HepG2 (cell line): ENCODE results near the gene GPR179. TPM values are rescaled to one million over a fixed set of nuclear protein-coding genes. Genes with fewer than 3 reads are reported as not detected.

Experiments
- ATAC-seq: fragments of 200-7000 bp; cut with Tn5 transposase; 3 replicates; pipeline ENCODE4 v1.9.1; 2020; ENCODE audit warnings: mild to moderate bottlenecking, moderate library complexity
- BruUV-seq: library from RNA; stranded (reverse); fragments of 400-500 nt; replicated peaks from 2 replicates; lab custom pipeline; 2021; lab: Mats Ljungman, UMichigan
- CTCF ChIA-PET: fragments of 300-600 bp; formaldehyde crosslinking; extraction: SDS; loops from one replicate; lab custom pipeline; 2021; ENCODE audit warnings: low total read pairs, inconsistent platforms, low intra/inter-chr PET ratio; lab: Yijun Ruan, JAX
- POLR2A ChIA-PET: fragments of 350-600 bp; sonication (Branson Sonifier 250); formaldehyde crosslinking; loops from one replicate; lab custom pipeline; 2020; ENCODE audit warnings: antibody characterized with exemption, inconsistent platforms; lab: Yijun Ruan, JAX
- DNase-seq: peaks from one replicate; pipeline ENCODE4 v3.0.0-alpha.2; 2015; ENCODE audit warnings: low spot score
- FAIRE-seq: peaks from 3 replicates; lab custom pipeline; 2011; peaks lifted over from hg19 to GRCh38; lab: Jason Lieb, UNC
- H2AFZ ChIP-seq: one replicate; pipeline ENCODE4 v1.6.1; 2011; ENCODE audit warnings: low read length, inconsistent platforms
- H3K27ac ChIP-seq: fragments of 300-600 bp; 3 replicates; pipeline ENCODE4 v1.8.0; 2011; ENCODE audit warnings: mixed run types, mild to moderate bottlenecking, mixed read lengths, low read length, inconsistent platforms; ENCODE audit not compliant: insufficient read depth; ENCODE audit errors: extremely low read length
- H3K27me3 ChIP-seq, 2 experiments: fragments of 200-600 bp in 1 of 2; 2 replicates in 1 of 2; 3 replicates in 1 of 2; pipeline versions ENCODE4 v1.6.0 to v1.8.0; 2011; ENCODE audit warnings: low read length in 2 of 2, mild to moderate bottlenecking in 2 of 2, moderate library complexity in 2 of 2, inconsistent platforms in 1 of 2; ENCODE audit not compliant: insufficient read depth in 2 of 2, control insufficient read depth in 1 of 2
- H3K36me3 ChIP-seq, 2 experiments: fragments of 200-600 bp in 1 of 2; replicated peaks in 1 of 2; 2 replicates in 1 of 2; 3 replicates in 1 of 2; pipeline versions ENCODE4 v1.5.1 to v1.8.0; 2011; ENCODE audit warnings: low read length in 2 of 2, inconsistent platforms in 1 of 2; ENCODE audit not compliant: insufficient read depth in 2 of 2, control insufficient read depth in 1 of 2
- H3K4me1 ChIP-seq: 2 replicates; pipeline ENCODE4 v1.5.1; 2012; ENCODE audit warnings: low read length, inconsistent platforms; ENCODE audit not compliant: insufficient read depth
- H3K4me2 ChIP-seq: 2 replicates; pipeline ENCODE4 v1.6.0; 2011; ENCODE audit warnings: low read depth, low read length, inconsistent platforms
- H3K4me3 ChIP-seq, 3 experiments: fragments of 200-600 bp in 1 of 3; sonication (generic), shearing (Covaris generic) in 1 of 3; replicated peaks in 1 of 3; 2 replicates each; pipeline ENCODE4 v1.5.1; 2011 to 2016; ENCODE audit warnings: low read length in 3 of 3, inconsistent platforms in 2 of 3, low read depth in 2 of 3, mild to moderate bottlenecking in 2 of 3, control low read depth in 1 of 3, mixed read lengths in 1 of 3; ENCODE audit not compliant: insufficient read depth in 1 of 3
- H3K79me2 ChIP-seq: one replicate; pipeline ENCODE4 v1.6.1; 2011; ENCODE audit warnings: low read length, inconsistent platforms; ENCODE audit not compliant: insufficient read depth
- H3K9ac ChIP-seq: 2 replicates; pipeline ENCODE4 v1.6.0; 2011; ENCODE audit warnings: mild to moderate bottlenecking, low read depth, low read length, inconsistent platforms; ENCODE audit not compliant: insufficient read depth
- H3K9me3 ChIP-seq: 2 replicates; pipeline ENCODE4 v1.5.1; 2012; ENCODE audit warnings: mild to moderate bottlenecking, low read length
- H4K20me1 ChIP-seq: 2 replicates; pipeline ENCODE4 v1.6.0; 2011; ENCODE audit warnings: inconsistent platforms, mild to moderate bottlenecking, low read length, moderate library complexity; ENCODE audit not compliant: insufficient read depth
- CBX2 ChIP-seq, 2 experiments: fragments of 200-600 bp in 1 of 2; sonication (generic); formaldehyde crosslinking in 1 of 2; IDR thresholded peaks; 2 replicates each; pipeline versions ENCODE4 v1.7.0 to v1.8.1; 2018 to 2022; ENCODE audit warnings: low read depth in 2 of 2, low read length in 1 of 2, mild to moderate bottlenecking in 1 of 2, missing genetic modification reagents in 1 of 2
- DR1 ChIP-seq: sonication (generic); formaldehyde crosslinking; IDR thresholded peaks from 2 replicates; pipeline ENCODE4 v1.8.0; 2021; ENCODE audit warnings: mild to moderate bottlenecking, missing genetic modification reagents, inconsistent platforms
- FOXC1 ChIP-seq: sonication (generic); formaldehyde crosslinking; IDR thresholded peaks from 2 replicates; pipeline ENCODE4 v1.8.0; 2022; ENCODE audit warnings: mild to moderate bottlenecking, missing genetic modification reagents, borderline replicate concordance
- KAT2B ChIP-seq: fragments of 150-350 bp; IDR thresholded peaks from 2 replicates; pipeline ENCODE4 v1.6.1; 2014; ENCODE audit warnings: low read depth, low read length, borderline replicate concordance
- REPIN1 ChIP-seq: sonication (generic); formaldehyde crosslinking; IDR thresholded peaks from 2 replicates; pipeline ENCODE4 v1.8.0; 2022; ENCODE audit warnings: missing genetic modification reagents, low read depth, mild to moderate bottlenecking, borderline replicate concordance
- SATB2 ChIP-seq: sonication (generic); formaldehyde crosslinking; IDR thresholded peaks from 2 replicates; pipeline ENCODE4 v1.5.0; 2020; ENCODE audit warnings: missing genetic modification reagents
- STAT5B ChIP-seq: sonication (generic); formaldehyde crosslinking; IDR thresholded peaks from 2 replicates; pipeline ENCODE4 v1.4.0; 2020; ENCODE audit warnings: missing genetic modification reagents
- YEATS4 ChIP-seq: sonication (generic); formaldehyde crosslinking; IDR thresholded peaks from 2 replicates; pipeline ENCODE4 v1.4.0; 2020; ENCODE audit warnings: missing genetic modification reagents, borderline replicate concordance
- ZNF570 ChIP-seq: sonication (generic); formaldehyde crosslinking; IDR thresholded peaks from 2 replicates; pipeline ENCODE4 v1.4.0; 2020; ENCODE audit warnings: mild to moderate bottlenecking, missing genetic modification reagents, borderline replicate concordance
- ZNF75D ChIP-seq: sonication (generic); formaldehyde crosslinking; IDR thresholded peaks from 2 replicates; pipeline ENCODE4 v1.8.1; 2023; ENCODE audit warnings: missing genetic modification reagents, mild to moderate bottlenecking, borderline replicate concordance
- ZNF777 ChIP-seq: sonication (generic); formaldehyde crosslinking; IDR thresholded peaks from 2 replicates; pipeline ENCODE4 v1.4.0; 2020; ENCODE audit warnings: missing genetic modification reagents
- WGBS: methylation state at CpG from one replicate; pipeline ENCODE4 v1.1.6; 2017; ENCODE audit warnings: low lambda C conversion rate; 5-methylcytosine and 5-hydroxymethylcytosine counted together
- in situ Hi-C: cut with HindIII; loops from 2 replicates; pipeline ENCODE4 v1.10.0; 2017; ENCODE audit warnings: low pct_unique_long_range_greater_than_20kb; ENCODE audit not compliant: extremely low pct_ligation_motif_present
- intact Hi-C: fragments of 100-400 bp; cut with micrococcal nuclease; formaldehyde crosslinking; loops from one replicate; pipeline ENCODE4 v1.10.0; 2022; ENCODE audit not compliant: unreplicated experiment
- polyA plus RNA-seq, 8 experiments: library from polyadenylated mRNA; depleted of rRNA in 3 of 8; stranded (reverse) in 7 of 8; unstranded in 1 of 8; fragments of >200 nt; fragmentation: Illumina TruSeq in 4 of 8; extraction: Trizol in 4 of 8; gene quantifications; 2 replicates each; pipeline versions ENCODE4 v1.2.1 to v1.2.3, GENCODE V29; 2011 to 2016; ENCODE audit warnings: low read depth in 4 of 8, missing spikeins in 1 of 8, mixed read lengths in 1 of 8; ENCODE audit not compliant: insufficient read depth in 1 of 8
- total RNA-seq, 5 experiments: library from RNA; depleted of rRNA; stranded (reverse); fragments of >200 nt; fragmentation: Illumina TruSeq; extraction: Trizol; gene quantifications; 2 replicates each; pipeline ENCODE4 v1.2.3, GENCODE V29; 2016; ENCODE audit warnings: low read depth in 1 of 5
- TF ChIP-seq, protein P1 (sequence below), 2 experiments: IDR thresholded peaks; 2 replicates each; pipeline ENCODE4 v1.6.1; 2011 to 2012; ENCODE audit warnings: low read length in 2 of 2, borderline replicate concordance in 1 of 2, low read depth in 1 of 2, mild to moderate bottlenecking in 1 of 2, moderate library complexity in 1 of 2

The GPR179 gene
- total and polyA plus RNA-seq, 2 of the 13 experiments (the other 11 are each of a cell fraction or from before 2014, with no cell fraction given), result 0.03 TPM; not detected in 1

DNA sequence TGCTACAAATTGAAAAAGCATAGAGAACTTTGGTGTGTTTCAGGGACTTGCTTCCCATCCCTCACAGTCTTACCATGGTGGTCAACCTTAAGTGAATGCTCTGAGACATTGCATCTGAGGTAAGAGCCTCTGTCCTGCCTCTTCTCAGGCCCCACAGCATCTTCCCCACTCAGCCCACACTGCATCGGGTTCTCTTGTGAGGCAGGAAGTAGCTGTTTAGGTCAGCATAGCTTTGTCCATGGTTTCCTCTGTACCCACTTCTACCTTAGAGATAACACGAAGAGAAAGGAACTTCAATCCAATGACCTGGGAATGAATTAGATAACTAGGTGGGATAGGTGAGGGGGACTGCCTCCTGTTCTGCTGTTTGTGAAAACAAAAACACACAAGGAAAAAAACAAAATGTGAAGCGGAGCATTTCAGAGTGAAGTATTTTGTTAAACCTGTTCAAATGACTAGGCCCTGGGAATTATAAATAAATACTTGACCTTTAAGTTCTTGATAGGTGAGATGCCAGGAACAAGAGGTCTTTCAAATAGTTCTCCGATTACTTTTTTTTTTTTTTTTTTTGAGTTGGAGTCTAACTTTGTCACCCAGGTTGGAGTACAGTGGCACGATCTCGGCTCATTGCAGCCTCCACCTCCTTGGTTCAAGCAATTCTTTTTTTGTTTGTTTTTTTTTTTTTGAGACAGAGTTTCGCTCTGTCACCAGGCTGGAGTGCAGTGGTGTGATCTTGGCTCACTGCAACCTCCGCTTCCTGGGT is 25.5 kb upstream of the GPR179 start:
- peaks cover 35 to 82% of the 10 kb centered on the region in 2 experiments for H3K36me3 ChIP-seq
- TF ChIP-seq CBX2 (IDR thresholded peaks at IDR 0.05; ENCODE audit: low read depth, low read length) (no peak), CBX2 (CRISPR knock-in tag; IDR thresholded peaks at IDR 0.05; ENCODE audit: low read depth) (no peak), YEATS4 (CRISPR knock-in tag) (no peak), DR1 (CRISPR knock-in tag) (no peak)
- TF ChIP-seq, all 625 proteins: peak for 0
- intact Hi-C loops, result no loop called here
- Histone ChIP-seq H3K9ac (no peak overlapping the region), H3K27me3 (no peaks in the 10 kb centered on the region), H3K4me2 (no peak overlapping the region), H3K4me1 (no peaks in the 10 kb centered on the region), H4K20me1 (no peaks in the 10 kb centered on the region), H3K4me3 (no peak overlapping the region), H2AFZ (no peak overlapping the region), H3K79me2 (no peaks in the 10 kb centered on the region), H3K9me3 (no peaks in the 10 kb centered on the region), H3K27ac (no peak overlapping the region)
- BruUV-seq, result TSS peak; percentile 12
- in situ Hi-C loops, result no loop called here
- FAIRE-seq (no peak), DNase-seq (no peak), ATAC-seq (no peak)
- ChIA-PET POLR2A (interaction anchor here (0.5 kb wide), 1 partner anchor 23 kb away, joined by 6 read pairs; no protein-coding TSS in a partner anchor), CTCF (no interaction called here)
- WGBS, result 97% methylated on average over 8 of the region's 8 CpGs

DNA sequence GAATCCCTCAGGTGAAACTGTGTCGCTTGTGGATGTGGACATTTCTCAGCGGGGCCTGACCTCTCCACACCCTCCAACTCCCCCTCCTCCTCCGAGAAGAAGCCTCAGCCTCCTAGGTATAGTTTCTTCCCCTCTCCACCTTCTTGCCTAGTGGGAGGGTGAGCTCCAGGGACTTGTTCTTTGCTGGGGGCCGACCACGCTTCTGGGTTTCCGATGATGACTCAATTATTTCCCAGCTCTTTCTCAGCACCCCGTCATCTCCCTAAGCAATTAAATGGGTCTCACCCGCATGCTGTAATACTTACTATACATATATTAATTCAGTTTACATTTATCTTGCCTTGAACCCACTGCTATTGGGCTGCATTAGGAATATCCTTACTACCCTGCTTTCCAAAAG is 21.0 kb upstream of the GPR179 start:
- 98% methylated on average over 8 of the region's 8 CpGs for WGBS
- Histone ChIP-seq H3K4me1 (peaks cover 3% of the 10 kb centered on the region), H3K9ac (no peak overlapping the region), H3K4me2 (no peak overlapping the region), H3K9me3 (no peaks in the 10 kb centered on the region), H2AFZ (no peak overlapping the region), H3K4me3 (no peak overlapping the region), H4K20me1 (no peaks in the 10 kb centered on the region), H3K27me3 (no peaks in the 10 kb centered on the region), H3K36me3 (peaks cover 27 to 76% of the 10 kb centered on the region in 2 experiments), H3K79me2 (peaks cover 20% of the 10 kb centered on the region), H3K27ac (no peak overlapping the region)
- BruUV-seq, result no TSS peak
- no peak for TF ChIP-seq FOXC1 (CRISPR knock-in tag)
- no peak for TF ChIP-seq ZNF75D (CRISPR knock-in tag)
- TF ChIP-seq STAT5B (CRISPR knock-in tag), result no peak
- TF ChIP-seq KAT2B, result no peak
- TF ChIP-seq, protein P1, sequence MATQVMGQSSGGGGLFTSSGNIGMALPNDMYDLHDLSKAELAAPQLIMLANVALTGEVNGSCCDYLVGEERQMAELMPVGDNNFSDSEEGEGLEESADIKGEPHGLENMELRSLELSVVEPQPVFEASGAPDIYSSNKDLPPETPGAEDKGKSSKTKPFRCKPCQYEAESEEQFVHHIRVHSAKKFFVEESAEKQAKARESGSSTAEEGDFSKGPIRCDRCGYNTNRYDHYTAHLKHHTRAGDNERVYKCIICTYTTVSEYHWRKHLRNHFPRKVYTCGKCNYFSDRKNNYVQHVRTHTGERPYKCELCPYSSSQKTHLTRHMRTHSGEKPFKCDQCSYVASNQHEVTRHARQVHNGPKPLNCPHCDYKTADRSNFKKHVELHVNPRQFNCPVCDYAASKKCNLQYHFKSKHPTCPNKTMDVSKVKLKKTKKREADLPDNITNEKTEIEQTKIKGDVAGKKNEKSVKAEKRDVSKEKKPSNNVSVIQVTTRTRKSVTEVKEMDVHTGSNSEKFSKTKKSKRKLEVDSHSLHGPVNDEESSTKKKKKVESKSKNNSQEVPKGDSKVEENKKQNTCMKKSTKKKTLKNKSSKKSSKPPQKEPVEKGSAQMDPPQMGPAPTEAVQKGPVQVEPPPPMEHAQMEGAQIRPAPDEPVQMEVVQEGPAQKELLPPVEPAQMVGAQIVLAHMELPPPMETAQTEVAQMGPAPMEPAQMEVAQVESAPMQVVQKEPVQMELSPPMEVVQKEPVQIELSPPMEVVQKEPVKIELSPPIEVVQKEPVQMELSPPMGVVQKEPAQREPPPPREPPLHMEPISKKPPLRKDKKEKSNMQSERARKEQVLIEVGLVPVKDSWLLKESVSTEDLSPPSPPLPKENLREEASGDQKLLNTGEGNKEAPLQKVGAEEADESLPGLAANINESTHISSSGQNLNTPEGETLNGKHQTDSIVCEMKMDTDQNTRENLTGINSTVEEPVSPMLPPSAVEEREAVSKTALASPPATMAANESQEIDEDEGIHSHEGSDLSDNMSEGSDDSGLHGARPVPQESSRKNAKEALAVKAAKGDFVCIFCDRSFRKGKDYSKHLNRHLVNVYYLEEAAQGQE (IDR thresholded peaks at IDR 0.05; ENCODE audit: borderline replicate concordance in 1 of 2, low read depth in 1 of 2, low read length in 2 of 2), result no peak
- no peak for TF ChIP-seq ZNF777
- no peak for TF ChIP-seq REPIN1 (CRISPR knock-in tag)
- TF ChIP-seq ZNF570, result no peak
- no peak for TF ChIP-seq SATB2 (CRISPR knock-in tag)
- intact Hi-C loops (no loop called here), in situ Hi-C loops (no loop called here)
- DNase-seq (no peak), ATAC-seq (no peak), FAIRE-seq (no peak)
- CTCF ChIA-PET, result no interaction called here
- POLR2A ChIA-PET, result interaction anchor here (1.0 to 2.4 kb wide), 2 partner anchors 13 to 50 kb away, joined by 3 to 8 read pairs; partner anchors contain the start of gene SOCS7
